PC-3 (cell line): ENCODE results near the gene HOXC10. TPM values are rescaled to one million over a fixed set of nuclear protein-coding genes. Genes with fewer than 3 reads are reported as not detected.

ENCODE experiments used
- ATAC-seq: fragments of 200-7000 bp; cut with Tn5 transposase; 2 replicates; pipeline ENCODE4 v1.9.1; 2020; ENCODE audit warnings: mild to moderate bottlenecking, moderate library complexity
- BruUV-seq: library from RNA; stranded (reverse); fragments of 400-500 nt; replicated peaks from 2 replicates; lab custom pipeline; 2021; lab: Mats Ljungman, UMichigan
- CTCF ChIA-PET: fragments of 300-600 bp; sonication (Branson Sonifier 250); formaldehyde crosslinking; loops from one replicate; lab custom pipeline; 2022; ENCODE audit warnings: antibody characterized with exemption; lab: Charles Lee
- POLR2A ChIA-PET: fragments of 300-600 bp; sonication (Branson Sonifier 250); formaldehyde crosslinking; loops from one replicate; lab custom pipeline; 2022; ENCODE audit warnings: antibody characterized with exemption; ENCODE audit not compliant: unreplicated experiment; lab: Charles Lee
- DNase-seq: peaks from one replicate; pipeline ENCODE4 v3.0.0-alpha.2; 2015
- H2AFZ ChIP-seq: fragments of 300-600 bp; sonication (generic); 2 replicates; pipeline ENCODE4 v1.6.0; 2016; ENCODE audit warnings: antibody characterized with exemption, low read length
- H3F3A ChIP-seq: fragments of 300-600 bp; sonication (generic); one replicate; pipeline ENCODE4 v1.6.0; 2017; ENCODE audit warnings: antibody characterized with exemption, low read length, control low read depth, mild to moderate bottlenecking; ENCODE audit not compliant: unreplicated experiment
- H3K27ac ChIP-seq: fragments of 300-600 bp; sonication (generic); 2 replicates; pipeline ENCODE4 v1.5.1; 2016; ENCODE audit warnings: mild to moderate bottlenecking, low read length
- H3K27me3 ChIP-seq: fragments of 300-600 bp; sonication (generic); 2 replicates; pipeline ENCODE4 v1.6.1; 2016; ENCODE audit warnings: low read length, mixed read lengths
- H3K36me3 ChIP-seq: fragments of 300-600 bp; sonication (generic); 2 replicates; pipeline ENCODE4 v1.6.1; 2016; ENCODE audit warnings: low read depth, mixed run types, low read length, mixed read lengths
- H3K4me1 ChIP-seq: fragments of 300-600 bp; sonication (generic); 2 replicates; pipeline ENCODE4 v1.5.1; 2016; ENCODE audit warnings: low read length; ENCODE audit not compliant: insufficient read depth
- H3K4me2 ChIP-seq: fragments of 300-600 bp; sonication (generic); 2 replicates; pipeline ENCODE4 v1.6.0; 2016; ENCODE audit warnings: low read length
- H3K4me3 ChIP-seq: fragments of 300-600 bp; sonication (generic); 2 replicates; pipeline ENCODE4 v1.5.1; 2016; ENCODE audit warnings: mild to moderate bottlenecking, low read length, mixed read lengths
- H3K79me2 ChIP-seq: fragments of 300-600 bp; sonication (generic); 2 replicates; pipeline ENCODE4 v1.6.1; 2017; ENCODE audit warnings: low read length, mixed read lengths
- H3K9ac ChIP-seq: fragments of 300-600 bp; sonication (generic); 2 replicates; pipeline ENCODE4 v1.6.0; 2016; ENCODE audit warnings: mild to moderate bottlenecking, low read length
- H3K9me2 ChIP-seq: fragments of 300-600 bp; sonication (generic); replicated peaks from 2 replicates; pipeline ENCODE4 v1.6.1; 2016; ENCODE audit warnings: mixed run types, low read length, mixed read lengths
- H3K9me3 ChIP-seq: fragments of 300-600 bp; sonication (generic); 2 replicates; pipeline ENCODE4 v1.6.1; 2016; ENCODE audit warnings: low read length, mixed read lengths
- H4K20me1 ChIP-seq: fragments of 300-600 bp; sonication (generic); 2 replicates; pipeline ENCODE4 v1.6.1; 2016; ENCODE audit warnings: low read length, mixed read lengths
- CTCF ChIP-seq: fragments of 300-600 bp; sonication (generic); conservative IDR thresholded peaks from 2 replicates; pipeline ENCODE4 v1.5.1; 2017; ENCODE audit warnings: antibody characterized with exemption, low read depth, mild to moderate bottlenecking, low read length
- EZH2 ChIP-seq: fragments of 300-600 bp; sonication (generic); IDR thresholded peaks from one replicate; pipeline ENCODE4 v1.6.1; 2017; ENCODE audit warnings: antibody characterized with exemption, mild to moderate bottlenecking, low read length; ENCODE audit not compliant: unreplicated experiment
- EZH2phosphoT487 ChIP-seq: fragments of 300-600 bp; sonication (generic); IDR thresholded peaks from 2 replicates; pipeline ENCODE4 v1.6.1; 2018; ENCODE audit warnings: mild to moderate bottlenecking, antibody characterized with exemption, low read length, borderline replicate concordance
- intact Hi-C: fragments of 100-400 bp; cut with micrococcal nuclease; formaldehyde crosslinking; loops from 2 replicates; pipeline ENCODE4 v1.9.0; 2023
- total RNA-seq: library from RNA; depleted of rRNA; stranded (reverse); fragments of >200 nt; gene quantifications from 2 replicates; pipeline ENCODE4 v1.2.3, GENCODE V29; 2014

The HOXC10 gene
- total RNA-seq, 1 experiment from 2014 or later = 0.69 TPM

DNA sequence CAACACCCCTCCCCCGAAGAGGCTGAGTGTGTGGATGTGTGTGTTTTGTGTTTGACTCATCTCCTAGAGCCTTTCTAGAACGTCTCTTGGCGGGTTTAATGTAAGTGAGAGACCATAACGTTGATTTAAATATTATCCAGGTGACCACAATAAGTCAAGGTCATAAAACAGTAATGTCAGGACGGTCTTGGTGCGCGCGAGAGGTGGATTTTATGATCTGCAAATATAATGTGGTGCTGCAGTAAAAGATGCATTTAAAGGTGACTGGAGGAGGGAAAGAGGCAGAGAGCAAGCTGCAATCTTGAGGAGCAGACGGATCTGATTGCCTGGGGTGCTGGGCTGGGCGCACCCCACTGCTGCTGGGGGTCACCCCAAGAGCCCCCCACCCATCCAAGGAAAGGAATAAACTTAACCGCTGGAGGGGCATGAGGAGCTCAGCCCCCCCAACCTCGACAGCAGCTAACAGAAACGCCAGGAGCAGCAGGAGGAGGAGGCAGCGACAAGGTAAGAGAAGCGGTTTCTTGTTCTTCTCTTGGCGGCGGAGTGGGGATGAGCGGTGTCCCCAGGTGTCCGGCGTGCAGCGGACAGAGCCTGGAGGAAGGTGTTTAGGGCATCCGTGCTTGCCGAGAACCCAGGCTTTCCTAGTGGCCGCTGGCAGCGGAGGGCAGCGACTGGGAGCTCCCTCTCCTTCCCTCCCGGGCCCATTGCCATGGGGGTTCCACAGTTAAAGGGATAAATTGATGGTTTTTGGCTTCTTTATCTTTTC is 5.5 kb downstream of the HOXC10 start:
- peak overlapping the region; percentile 92 for H2AFZ ChIP-seq
- DNase-seq = peak; percentile 67
- CTCF ChIA-PET = interaction anchor here (0.5 to 0.6 kb wide), 5 partner anchors 9 to 208 kb away, joined by 3 to 6 read pairs (median 4); partner anchors contain the start of gene HOXC8

DNA sequence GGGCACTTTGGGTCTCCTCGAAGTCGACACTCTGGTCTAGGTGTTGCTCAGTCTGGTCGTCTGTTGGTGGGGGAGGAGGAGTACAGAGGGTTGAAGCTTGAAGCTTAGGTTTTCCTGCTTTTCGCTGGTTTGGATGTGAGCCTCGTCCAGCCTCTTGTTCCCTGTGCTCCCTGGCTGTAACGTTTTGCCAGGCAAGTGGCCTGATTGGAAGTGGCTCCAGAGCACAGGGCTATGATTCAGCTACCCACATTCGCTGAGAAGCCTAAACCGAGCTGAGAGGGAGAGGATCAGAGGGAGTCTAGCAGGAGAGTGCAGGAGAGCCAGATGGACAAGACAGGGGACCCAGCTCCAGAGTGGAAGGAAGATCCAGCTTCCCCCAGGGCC is 6.1 kb downstream of the HOXC10 start:
- TF ChIP-seq EZH2 = no peak
- TF ChIP-seq CTCF = no peak
- no peak for TF ChIP-seq EZH2phosphoT487
- peak overlapping the region; percentile 96 for H3K4me2 ChIP-seq
- intact Hi-C loops = no loop called here
- no peaks in the 10 kb centered on the region for H3F3A ChIP-seq
- H3K27me3 ChIP-seq = no peaks in the 10 kb centered on the region
- peak overlapping the region; percentile 74 for H3K4me3 ChIP-seq
- peaks cover 49% of the 10 kb centered on the region for H3K4me1 ChIP-seq
- H3K27ac ChIP-seq = no peak overlapping the region
- DNase-seq = peak; percentile 71
- no peaks in the 10 kb centered on the region for H3K9me3 ChIP-seq
- no TSS peak for BruUV-seq
- ChIA-PET CTCF (interaction anchor here (0.6 kb wide), 2 partner anchors 187 to 670 kb away, joined by 3 read pairs; partner anchors contain the start of gene AAAS), POLR2A (interaction anchor here (0.5 to 1.0 kb wide), 2 partner anchors 18 to 26 kb away, joined by 3 to 31 read pairs; partner anchors contain the start of gene HOXC8)
- no peaks in the 10 kb centered on the region for H3K9me2 ChIP-seq
- H4K20me1 ChIP-seq = no peaks in the 10 kb centered on the region
- peak; percentile 45 for ATAC-seq
- peak overlapping the region; percentile 92 for H2AFZ ChIP-seq
- H3K36me3 ChIP-seq = no peaks in the 10 kb centered on the region
- peaks cover 55% of the 10 kb centered on the region for H3K79me2 ChIP-seq
- peak overlapping the region; percentile 16; the same call in 1 of the 2 replicates for H3K9ac ChIP-seq

More for the DNA sequence above, 5.5 kb downstream of the HOXC10 start:
- Histone ChIP-seq H3K36me3 (no peaks in the 10 kb centered on the region), H4K20me1 (no peaks in the 10 kb centered on the region), H3K4me1 (peaks cover 49% of the 10 kb centered on the region), H3K9me2 (no peaks in the 10 kb centered on the region), H3K9me3 (no peaks in the 10 kb centered on the region), H3K27ac (0 out of 2 replicates have a peak overlapping the region, but pooled peaks have one; percentile 6), H3K4me2 (peak overlapping the region; percentile 96), H3K9ac (peak overlapping the region; percentile 16; the same call in 1 of the 2 replicates), H3F3A (no peaks in the 10 kb centered on the region), H3K4me3 (peak overlapping the region; percentile 74), H3K79me2 (peaks cover 49% of the 10 kb centered on the region), H3K27me3 (no peaks in the 10 kb centered on the region)
- BruUV-seq = no TSS peak
- peak; percentile 36 for ATAC-seq
- intact Hi-C loops = no loop called here
- POLR2A ChIA-PET = interaction anchor here (0.5 to 1.0 kb wide), 4 partner anchors 18 to 429 kb away, joined by 3 to 31 read pairs (median 4); partner anchors contain the start of gene HOXC8
- TF ChIP-seq EZH2 (no peak), EZH2phosphoT487 (no peak), CTCF (no peak)
